ENCODE data around the gene FSHR. TPM values are rescaled to one million over a fixed set of nuclear protein-coding genes. Genes with fewer than 3 reads are reported as not detected.

Gene FSHR
- total and polyA plus RNA-seq, 2 experiments from 2014 or later: not detected

DNA sequence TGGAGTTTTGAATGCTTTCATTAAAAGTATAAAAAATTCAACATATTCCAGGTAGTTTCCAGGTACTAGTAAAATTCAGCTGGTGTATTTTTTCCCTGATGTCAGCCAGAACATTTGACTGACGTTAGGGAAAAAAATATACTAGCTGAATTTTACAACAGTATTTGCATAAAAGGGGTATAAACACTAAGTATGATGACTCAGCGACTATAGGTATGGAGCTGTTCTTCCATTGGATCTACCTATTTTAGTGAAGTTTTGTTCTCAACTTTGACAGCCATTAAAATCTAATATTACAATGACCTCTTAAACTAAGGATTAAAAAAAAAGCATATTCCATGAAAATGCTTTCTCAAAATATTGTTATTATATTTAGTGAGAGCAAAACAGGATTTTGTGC, 155.9 kb downstream of the FSHR start (continued):
- TF ChIP-seq, protein P1, sequence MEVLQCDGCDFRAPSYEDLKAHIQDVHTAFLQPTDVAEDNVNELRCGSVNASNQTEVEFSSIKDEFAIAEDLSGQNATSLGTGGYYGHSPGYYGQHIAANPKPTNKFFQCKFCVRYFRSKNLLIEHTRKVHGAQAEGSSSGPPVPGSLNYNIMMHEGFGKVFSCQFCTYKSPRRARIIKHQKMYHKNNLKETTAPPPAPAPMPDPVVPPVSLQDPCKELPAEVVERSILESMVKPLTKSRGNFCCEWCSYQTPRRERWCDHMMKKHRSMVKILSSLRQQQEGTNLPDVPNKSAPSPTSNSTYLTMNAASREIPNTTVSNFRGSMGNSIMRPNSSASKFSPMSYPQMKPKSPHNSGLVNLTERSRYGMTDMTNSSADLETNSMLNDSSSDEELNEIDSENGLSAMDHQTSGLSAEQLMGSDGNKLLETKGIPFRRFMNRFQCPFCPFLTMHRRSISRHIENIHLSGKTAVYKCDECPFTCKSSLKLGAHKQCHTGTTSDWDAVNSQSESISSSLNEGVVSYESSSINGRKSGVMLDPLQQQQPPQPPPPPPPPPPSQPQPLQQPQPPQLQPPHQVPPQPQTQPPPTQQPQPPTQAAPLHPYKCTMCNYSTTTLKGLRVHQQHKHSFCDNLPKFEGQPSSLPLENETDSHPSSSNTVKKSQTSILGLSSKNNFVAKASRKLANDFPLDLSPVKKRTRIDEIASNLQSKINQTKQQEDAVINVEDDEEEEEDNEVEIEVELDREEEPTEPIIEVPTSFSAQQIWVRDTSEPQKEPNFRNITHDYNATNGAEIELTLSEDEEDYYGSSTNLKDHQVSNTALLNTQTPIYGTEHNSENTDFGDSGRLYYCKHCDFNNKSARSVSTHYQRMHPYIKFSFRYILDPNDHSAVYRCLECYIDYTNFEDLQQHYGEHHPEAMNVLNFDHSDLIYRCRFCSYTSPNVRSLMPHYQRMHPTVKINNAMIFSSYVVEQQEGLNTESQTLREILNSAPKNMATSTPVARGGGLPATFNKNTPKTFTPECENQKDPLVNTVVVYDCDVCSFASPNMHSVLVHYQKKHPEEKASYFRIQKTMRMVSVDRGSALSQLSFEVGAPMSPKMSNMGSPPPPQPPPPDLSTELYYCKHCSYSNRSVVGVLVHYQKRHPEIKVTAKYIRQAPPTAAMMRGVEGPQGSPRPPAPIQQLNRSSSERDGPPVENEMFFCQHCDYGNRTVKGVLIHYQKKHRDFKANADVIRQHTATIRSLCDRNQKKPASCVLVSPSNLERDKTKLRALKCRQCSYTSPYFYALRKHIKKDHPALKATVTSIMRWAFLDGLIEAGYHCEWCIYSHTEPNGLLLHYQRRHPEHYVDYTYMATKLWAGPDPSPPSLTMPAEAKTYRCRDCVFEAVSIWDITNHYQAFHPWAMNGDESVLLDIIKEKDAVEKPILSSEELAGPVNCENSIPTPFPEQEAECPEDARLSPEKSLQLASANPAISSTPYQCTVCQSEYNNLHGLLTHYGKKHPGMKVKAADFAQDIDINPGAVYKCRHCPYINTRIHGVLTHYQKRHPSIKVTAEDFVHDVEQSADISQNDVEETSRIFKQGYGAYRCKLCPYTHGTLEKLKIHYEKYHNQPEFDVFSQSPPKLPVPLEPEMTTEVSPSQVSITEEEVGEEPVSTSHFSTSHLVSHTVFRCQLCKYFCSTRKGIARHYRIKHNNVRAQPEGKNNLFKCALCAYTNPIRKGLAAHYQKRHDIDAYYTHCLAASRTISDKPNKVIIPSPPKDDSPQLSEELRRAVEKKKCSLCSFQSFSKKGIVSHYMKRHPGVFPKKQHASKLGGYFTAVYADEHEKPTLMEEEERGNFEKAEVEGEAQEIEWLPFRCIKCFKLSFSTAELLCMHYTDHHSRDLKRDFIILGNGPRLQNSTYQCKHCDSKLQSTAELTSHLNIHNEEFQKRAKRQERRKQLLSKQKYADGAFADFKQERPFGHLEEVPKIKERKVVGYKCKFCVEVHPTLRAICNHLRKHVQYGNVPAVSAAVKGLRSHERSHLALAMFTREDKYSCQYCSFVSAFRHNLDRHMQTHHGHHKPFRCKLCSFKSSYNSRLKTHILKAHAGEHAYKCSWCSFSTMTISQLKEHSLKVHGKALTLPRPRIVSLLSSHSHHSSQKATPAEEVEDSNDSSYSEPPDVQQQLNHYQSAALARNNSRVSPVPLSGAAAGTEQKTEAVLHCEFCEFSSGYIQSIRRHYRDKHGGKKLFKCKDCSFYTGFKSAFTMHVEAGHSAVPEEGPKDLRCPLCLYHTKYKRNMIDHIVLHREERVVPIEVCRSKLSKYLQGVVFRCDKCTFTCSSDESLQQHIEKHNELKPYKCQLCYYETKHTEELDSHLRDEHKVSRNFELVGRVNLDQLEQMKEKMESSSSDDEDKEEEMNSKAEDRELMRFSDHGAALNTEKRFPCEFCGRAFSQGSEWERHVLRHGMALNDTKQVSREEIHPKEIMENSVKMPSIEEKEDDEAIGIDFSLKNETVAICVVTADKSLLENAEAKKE (CRISPR knock-in tag; IDR thresholded peaks at IDR 0.05): no peak
- TF ChIP-seq EZH2 (IDR thresholded peaks at IDR 0.05; ENCODE audit: low read depth, unreplicated experiment) (no peak), ZNF331 (CRISPR knock-in tag; IDR thresholded peaks at IDR 0.05; ENCODE audit: low read depth) (no peak), NANOG (IDR thresholded peaks at IDR 0.05; ENCODE audit: borderline replicate concordance) (no peak), POLR2AphosphoS5 (IDR thresholded peaks at IDR 0.05; ENCODE audit: low read depth) (no peak), ZNF114 (CRISPR knock-in tag; IDR thresholded peaks at IDR 0.05) (no peak)

DNA sequence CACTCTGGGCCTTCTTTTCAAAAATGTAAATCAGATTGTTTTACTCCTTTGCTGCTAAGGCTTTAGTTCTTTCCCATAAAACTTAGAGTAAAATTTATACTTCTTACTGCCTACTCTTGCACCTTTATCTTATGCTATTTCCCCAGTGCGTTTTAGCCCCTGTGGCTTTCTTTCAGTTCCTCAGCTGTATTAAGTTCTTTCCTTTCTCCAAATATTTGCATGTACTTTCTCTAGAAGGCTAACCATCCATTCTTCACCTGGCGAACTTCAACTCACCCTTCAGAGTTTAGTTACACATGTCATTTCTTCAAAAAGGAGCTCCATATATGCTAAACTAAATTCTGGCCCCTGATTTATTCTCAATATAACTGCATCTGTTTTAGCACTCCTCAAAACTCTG, 160.7 kb downstream of the FSHR start:
- Mint-ChIP-seq H3K9me3 (no peaks in the 10 kb centered on the region), H3K4me3 (no peak overlapping the region), H3K27ac (no peak overlapping the region), H3K4me1 (no peaks in the 10 kb centered on the region), H3K36me3 (ENCODE audit: low read depth) (no peaks in the 10 kb centered on the region), H3K27me3 (ENCODE audit: insufficient read depth, low read depth, poor library complexity) (no peaks in the 10 kb centered on the region)
- Histone ChIP-seq H2AFZ (no peak overlapping the region), H3F3A (replicated peaks; ENCODE audit: low read depth) (no peaks in the 10 kb centered on the region), H3K4me2 (no peak overlapping the region), H3K79me2 (replicated peaks; ENCODE audit: insufficient read depth) (no peaks in the 10 kb centered on the region), H3K36me3 (ENCODE audit: insufficient read depth) (no peaks in the 10 kb centered on the region), H3K4me1 (ENCODE audit: insufficient read depth) (no peaks in the 10 kb centered on the region), H3K27me3 (ENCODE audit: insufficient read depth) (no peaks in the 10 kb centered on the region), H3K4me3 (no peak overlapping the region), H3K27ac (ENCODE audit: low read depth) (no peak overlapping the region), H4K20me1 (replicated peaks; ENCODE audit: insufficient read depth) (no peaks in the 10 kb centered on the region), H3K9me2 (ENCODE audit: insufficient read depth) (0 out of 2 replicates have a peak, but pooled peaks cover 7% of the 10 kb centered on the region)
- DNase-seq (ENCODE audit: low spot score) (no peak), ATAC-seq (no peak)
- TF ChIP-seq CREB1 (CRISPR knock-in tag; IDR thresholded peaks at IDR 0.05; ENCODE audit: low read depth) (no peak), ZNF331 (CRISPR knock-in tag; IDR thresholded peaks at IDR 0.05; ENCODE audit: low read depth) (no peak), EZH2 (IDR thresholded peaks at IDR 0.05; ENCODE audit: low read depth, unreplicated experiment) (no peak), REST (IDR thresholded peaks at IDR 0.05; ENCODE audit: unreplicated experiment) (no peak), NANOG (IDR thresholded peaks at IDR 0.05; ENCODE audit: borderline replicate concordance) (no peak), CTCF (conservative IDR thresholded peaks at IDR 0.05; ENCODE audit: low read depth in 2 of 2) (no peak), POLR2AphosphoS5 (IDR thresholded peaks at IDR 0.05; ENCODE audit: low read depth) (no peak), EZH2phosphoT487 (IDR thresholded peaks at IDR 0.05; ENCODE audit: unreplicated experiment) (no peak)
- TF ChIP-seq, protein P2, sequence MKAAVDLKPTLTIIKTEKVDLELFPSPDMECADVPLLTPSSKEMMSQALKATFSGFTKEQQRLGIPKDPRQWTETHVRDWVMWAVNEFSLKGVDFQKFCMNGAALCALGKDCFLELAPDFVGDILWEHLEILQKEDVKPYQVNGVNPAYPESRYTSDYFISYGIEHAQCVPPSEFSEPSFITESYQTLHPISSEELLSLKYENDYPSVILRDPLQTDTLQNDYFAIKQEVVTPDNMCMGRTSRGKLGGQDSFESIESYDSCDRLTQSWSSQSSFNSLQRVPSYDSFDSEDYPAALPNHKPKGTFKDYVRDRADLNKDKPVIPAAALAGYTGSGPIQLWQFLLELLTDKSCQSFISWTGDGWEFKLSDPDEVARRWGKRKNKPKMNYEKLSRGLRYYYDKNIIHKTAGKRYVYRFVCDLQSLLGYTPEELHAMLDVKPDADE (IDR thresholded peaks at IDR 0.05): no peak
